ENCODE results near the gene XPO1. TPM values are rescaled to one million over a fixed set of nuclear protein-coding genes. Genes with fewer than 3 reads are reported as not detected.

XPO1 gene
- total RNA-seq, 1 experiment from 2014 or later = 272 TPM

- no peak for TF ChIP-seq ATF6 (CRISPR knock-in tag; IDR thresholded peaks at IDR 0.05)
- no peak for TF ChIP-seq NR3C1 (CRISPR knock-in tag; conservative IDR thresholded peaks at IDR 0.05; ENCODE audit: low read depth)
- TF ChIP-seq ZBTB21 (CRISPR knock-in tag; IDR thresholded peaks at IDR 0.05; ENCODE audit: borderline replicate concordance) = no peak
- TF ChIP-seq, protein P1, sequence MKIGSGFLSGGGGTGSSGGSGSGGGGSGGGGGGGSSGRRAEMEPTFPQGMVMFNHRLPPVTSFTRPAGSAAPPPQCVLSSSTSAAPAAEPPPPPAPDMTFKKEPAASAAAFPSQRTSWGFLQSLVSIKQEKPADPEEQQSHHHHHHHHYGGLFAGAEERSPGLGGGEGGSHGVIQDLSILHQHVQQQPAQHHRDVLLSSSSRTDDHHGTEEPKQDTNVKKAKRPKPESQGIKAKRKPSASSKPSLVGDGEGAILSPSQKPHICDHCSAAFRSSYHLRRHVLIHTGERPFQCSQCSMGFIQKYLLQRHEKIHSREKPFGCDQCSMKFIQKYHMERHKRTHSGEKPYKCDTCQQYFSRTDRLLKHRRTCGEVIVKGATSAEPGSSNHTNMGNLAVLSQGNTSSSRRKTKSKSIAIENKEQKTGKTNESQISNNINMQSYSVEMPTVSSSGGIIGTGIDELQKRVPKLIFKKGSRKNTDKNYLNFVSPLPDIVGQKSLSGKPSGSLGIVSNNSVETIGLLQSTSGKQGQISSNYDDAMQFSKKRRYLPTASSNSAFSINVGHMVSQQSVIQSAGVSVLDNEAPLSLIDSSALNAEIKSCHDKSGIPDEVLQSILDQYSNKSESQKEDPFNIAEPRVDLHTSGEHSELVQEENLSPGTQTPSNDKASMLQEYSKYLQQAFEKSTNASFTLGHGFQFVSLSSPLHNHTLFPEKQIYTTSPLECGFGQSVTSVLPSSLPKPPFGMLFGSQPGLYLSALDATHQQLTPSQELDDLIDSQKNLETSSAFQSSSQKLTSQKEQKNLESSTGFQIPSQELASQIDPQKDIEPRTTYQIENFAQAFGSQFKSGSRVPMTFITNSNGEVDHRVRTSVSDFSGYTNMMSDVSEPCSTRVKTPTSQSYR (CRISPR knock-in tag; IDR thresholded peaks at IDR 0.05) = no peak
- TF ChIP-seq HMGA2 (CRISPR knock-in tag; IDR thresholded peaks at IDR 0.05) = no peak
Observed at GRCh38 chr2:61438670-61439069, 99.5 kb downstream of the XPO1 start (continued).

- DNase-seq (ENCODE audit: low spot score) = no peak
- Mint-ChIP-seq H3K4me3 (no peak overlapping the region), H3K4me1 (peaks cover 51% of the 10 kb centered on the region), H3K9me3 (peaks cover 10% of the 10 kb centered on the region), H3K36me3 (peaks cover 11% of the 10 kb centered on the region; the same call in 1 of the 2 replicates), H3K27me3 (ENCODE audit: low read depth) (no peaks in the 10 kb centered on the region), H3K27ac (peak overlapping the region; percentile 61)
- CTCF ChIA-PET = no interaction called here
- ATAC-seq = no peak
- POLR2A ChIA-PET = no interaction called here
- TF ChIP-seq ZNF416 (CRISPR knock-in tag; IDR thresholded peaks at IDR 0.05) = no peak
- TF ChIP-seq HMGA2 (CRISPR knock-in tag; IDR thresholded peaks at IDR 0.05) = no peak
- TF ChIP-seq, protein P2, sequence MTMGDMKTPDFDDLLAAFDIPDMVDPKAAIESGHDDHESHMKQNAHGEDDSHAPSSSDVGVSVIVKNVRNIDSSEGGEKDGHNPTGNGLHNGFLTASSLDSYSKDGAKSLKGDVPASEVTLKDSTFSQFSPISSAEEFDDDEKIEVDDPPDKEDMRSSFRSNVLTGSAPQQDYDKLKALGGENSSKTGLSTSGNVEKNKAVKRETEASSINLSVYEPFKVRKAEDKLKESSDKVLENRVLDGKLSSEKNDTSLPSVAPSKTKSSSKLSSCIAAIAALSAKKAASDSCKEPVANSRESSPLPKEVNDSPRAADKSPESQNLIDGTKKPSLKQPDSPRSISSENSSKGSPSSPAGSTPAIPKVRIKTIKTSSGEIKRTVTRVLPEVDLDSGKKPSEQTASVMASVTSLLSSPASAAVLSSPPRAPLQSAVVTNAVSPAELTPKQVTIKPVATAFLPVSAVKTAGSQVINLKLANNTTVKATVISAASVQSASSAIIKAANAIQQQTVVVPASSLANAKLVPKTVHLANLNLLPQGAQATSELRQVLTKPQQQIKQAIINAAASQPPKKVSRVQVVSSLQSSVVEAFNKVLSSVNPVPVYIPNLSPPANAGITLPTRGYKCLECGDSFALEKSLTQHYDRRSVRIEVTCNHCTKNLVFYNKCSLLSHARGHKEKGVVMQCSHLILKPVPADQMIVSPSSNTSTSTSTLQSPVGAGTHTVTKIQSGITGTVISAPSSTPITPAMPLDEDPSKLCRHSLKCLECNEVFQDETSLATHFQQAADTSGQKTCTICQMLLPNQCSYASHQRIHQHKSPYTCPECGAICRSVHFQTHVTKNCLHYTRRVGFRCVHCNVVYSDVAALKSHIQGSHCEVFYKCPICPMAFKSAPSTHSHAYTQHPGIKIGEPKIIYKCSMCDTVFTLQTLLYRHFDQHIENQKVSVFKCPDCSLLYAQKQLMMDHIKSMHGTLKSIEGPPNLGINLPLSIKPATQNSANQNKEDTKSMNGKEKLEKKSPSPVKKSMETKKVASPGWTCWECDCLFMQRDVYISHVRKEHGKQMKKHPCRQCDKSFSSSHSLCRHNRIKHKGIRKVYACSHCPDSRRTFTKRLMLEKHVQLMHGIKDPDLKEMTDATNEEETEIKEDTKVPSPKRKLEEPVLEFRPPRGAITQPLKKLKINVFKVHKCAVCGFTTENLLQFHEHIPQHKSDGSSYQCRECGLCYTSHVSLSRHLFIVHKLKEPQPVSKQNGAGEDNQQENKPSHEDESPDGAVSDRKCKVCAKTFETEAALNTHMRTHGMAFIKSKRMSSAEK (CRISPR knock-in tag; IDR thresholded peaks at IDR 0.05; ENCODE audit: borderline replicate concordance) = no peak
- TF ChIP-seq, protein P1 (CRISPR knock-in tag; IDR thresholded peaks at IDR 0.05) = no peak
- no peak for TF ChIP-seq EMX1 (CRISPR knock-in tag; IDR thresholded peaks at IDR 0.05)
- TF ChIP-seq, protein P3, sequence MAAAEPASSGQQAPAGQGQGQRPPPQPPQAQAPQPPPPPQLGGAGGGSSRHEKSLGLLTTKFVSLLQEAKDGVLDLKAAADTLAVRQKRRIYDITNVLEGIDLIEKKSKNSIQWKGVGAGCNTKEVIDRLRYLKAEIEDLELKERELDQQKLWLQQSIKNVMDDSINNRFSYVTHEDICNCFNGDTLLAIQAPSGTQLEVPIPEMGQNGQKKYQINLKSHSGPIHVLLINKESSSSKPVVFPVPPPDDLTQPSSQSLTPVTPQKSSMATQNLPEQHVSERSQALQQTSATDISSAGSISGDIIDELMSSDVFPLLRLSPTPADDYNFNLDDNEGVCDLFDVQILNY (CRISPR knock-in tag; IDR thresholded peaks at IDR 0.05) = no peak
- no peak for TF ChIP-seq AFF4 (CRISPR knock-in tag; IDR thresholded peaks at IDR 0.05; ENCODE audit: borderline replicate concordance)
- TF ChIP-seq PRRX2 (CRISPR knock-in tag; IDR thresholded peaks at IDR 0.05) = no peak
- TF ChIP-seq ZNF671 (CRISPR knock-in tag; IDR thresholded peaks at IDR 0.05) = no peak
- TF ChIP-seq, protein P4, sequence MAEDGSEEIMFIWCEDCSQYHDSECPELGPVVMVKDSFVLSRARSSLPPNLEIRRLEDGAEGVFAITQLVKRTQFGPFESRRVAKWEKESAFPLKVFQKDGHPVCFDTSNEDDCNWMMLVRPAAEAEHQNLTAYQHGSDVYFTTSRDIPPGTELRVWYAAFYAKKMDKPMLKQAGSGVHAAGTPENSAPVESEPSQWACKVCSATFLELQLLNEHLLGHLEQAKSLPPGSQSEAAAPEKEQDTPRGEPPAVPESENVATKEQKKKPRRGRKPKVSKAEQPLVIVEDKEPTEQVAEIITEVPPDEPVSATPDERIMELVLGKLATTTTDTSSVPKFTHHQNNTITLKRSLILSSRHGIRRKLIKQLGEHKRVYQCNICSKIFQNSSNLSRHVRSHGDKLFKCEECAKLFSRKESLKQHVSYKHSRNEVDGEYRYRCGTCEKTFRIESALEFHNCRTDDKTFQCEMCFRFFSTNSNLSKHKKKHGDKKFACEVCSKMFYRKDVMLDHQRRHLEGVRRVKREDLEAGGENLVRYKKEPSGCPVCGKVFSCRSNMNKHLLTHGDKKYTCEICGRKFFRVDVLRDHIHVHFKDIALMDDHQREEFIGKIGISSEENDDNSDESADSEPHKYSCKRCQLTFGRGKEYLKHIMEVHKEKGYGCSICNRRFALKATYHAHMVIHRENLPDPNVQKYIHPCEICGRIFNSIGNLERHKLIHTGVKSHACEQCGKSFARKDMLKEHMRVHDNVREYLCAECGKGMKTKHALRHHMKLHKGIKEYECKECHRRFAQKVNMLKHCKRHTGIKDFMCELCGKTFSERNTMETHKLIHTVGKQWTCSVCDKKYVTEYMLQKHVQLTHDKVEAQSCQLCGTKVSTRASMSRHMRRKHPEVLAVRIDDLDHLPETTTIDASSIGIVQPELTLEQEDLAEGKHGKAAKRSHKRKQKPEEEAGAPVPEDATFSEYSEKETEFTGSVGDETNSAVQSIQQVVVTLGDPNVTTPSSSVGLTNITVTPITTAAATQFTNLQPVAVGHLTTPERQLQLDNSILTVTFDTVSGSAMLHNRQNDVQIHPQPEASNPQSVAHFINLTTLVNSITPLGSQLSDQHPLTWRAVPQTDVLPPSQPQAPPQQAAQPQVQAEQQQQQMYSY (CRISPR knock-in tag; IDR thresholded peaks at IDR 0.05) = no peak
Observed at GRCh38 chr2:61437170-61437569, 101.0 kb downstream of the XPO1 start.
